Upper lobe of right lung (tissue), 1 donor: ENCODE measurements around the gene SPTLC3. TPM values are rescaled to one million over a fixed set of nuclear protein-coding genes. Genes with fewer than 3 reads are reported as not detected.

Experiments used
- ATAC-seq: fragments of 200-7000 bp; cut with Tn5 transposase; one replicate; pipeline ENCODE4 v1.9.1; 2020; ENCODE audit warnings: mild to moderate bottlenecking, moderate library complexity
- DNase-seq: peaks from one replicate; pipeline ENCODE4 v3.0.0-alpha.2; 2020
- H3K27ac ChIP-seq: fragments of 200-600 bp; one replicate; pipeline ENCODE4 v1.8.0; 2022
- H3K27me3 ChIP-seq: fragments of 200-600 bp; one replicate; pipeline ENCODE4 v1.8.0; 2022; ENCODE audit warnings: mild to moderate bottlenecking
- H3K36me3 ChIP-seq: fragments of 200-600 bp; one replicate; pipeline ENCODE4 v1.8.0; 2022
- H3K4me1 ChIP-seq: fragments of 200-600 bp; one replicate; pipeline ENCODE4 v1.8.0; 2022
- H3K4me3 ChIP-seq: fragments of 200-600 bp; one replicate; pipeline ENCODE4 v1.8.0; 2022; ENCODE audit warnings: mild to moderate bottlenecking
- H3K9me3 ChIP-seq: fragments of 200-600 bp; one replicate; pipeline ENCODE4 v1.8.0; 2022
- CTCF ChIP-seq: fragments of 200-600 bp; IDR thresholded peaks from one replicate; pipeline ENCODE4 v1.8.0; 2022; ENCODE audit warnings: antibody characterized with exemption
- intact Hi-C: fragments of 100-400 bp; cut with DNase I; formaldehyde crosslinking; loops from one replicate; pipeline ENCODE4 v1.11.0; 2022
- total RNA-seq: library from RNA; stranded (reverse); fragmentation: NEBNext Ultra II Directional; extraction: Animal tissue kit (Norgen Biotek cat#: 25700); gene quantifications from one replicate; pipeline ENCODE4 v1.2.1, GENCODE V29; 2021
- donor health status: DM: no; HTN: yes; CAD: no; lungs with severe emphysema.

Gene SPTLC3
- total RNA-seq, 1 donor from 2014 or later = 35.3 TPM

GRCh38 chr20:13092111-13092510 is 83.3 kb downstream of the SPTLC3 start:
- no peak overlapping the region for H3K27ac ChIP-seq
- DNase-seq (no peak), ATAC-seq (no peak)
- intact Hi-C loops = no loop called here
- H3K4me3 ChIP-seq = no peak overlapping the region
- TF ChIP-seq CTCF = no peak
- H3K9me3 ChIP-seq = no peaks in the 10 kb centered on the region
- no peaks in the 10 kb centered on the region for H3K4me1 ChIP-seq
- H3K27me3 ChIP-seq = no peaks in the 10 kb centered on the region
- H3K36me3 ChIP-seq = peaks cover 8% of the 10 kb centered on the region

GRCh38 chr20:13094976-13095375 is 86.2 kb downstream of the SPTLC3 start:
- H3K9me3 ChIP-seq = no peaks in the 10 kb centered on the region
- ATAC-seq (no peak), DNase-seq (no peak)
- no peak overlapping the region for H3K4me3 ChIP-seq
- H3K27me3 ChIP-seq = no peaks in the 10 kb centered on the region
- H3K4me1 ChIP-seq = no peaks in the 10 kb centered on the region
- H3K36me3 ChIP-seq = peaks cover 8% of the 10 kb centered on the region
- H3K27ac ChIP-seq = no peak overlapping the region
- intact Hi-C loops = no loop called here
- no peak for TF ChIP-seq CTCF

GRCh38 chr20:13098720-13099355 is 90.1 kb downstream of the SPTLC3 start:
- no peak for DNase-seq
- TF ChIP-seq CTCF = no peak
- Histone ChIP-seq H3K4me1 (no peaks in the 10 kb centered on the region), H3K27me3 (no peaks in the 10 kb centered on the region), H3K9me3 (no peaks in the 10 kb centered on the region), H3K27ac (no peak overlapping the region), H3K36me3 (no peaks in the 10 kb centered on the region), H3K4me3 (no peak overlapping the region)
- no peak for ATAC-seq
- intact Hi-C loops = no loop called here

GRCh38 chr20:13099676-13100075 is 90.9 kb downstream of the SPTLC3 start:
- Histone ChIP-seq H3K4me1 (no peaks in the 10 kb centered on the region), H3K27me3 (no peaks in the 10 kb centered on the region), H3K9me3 (no peaks in the 10 kb centered on the region), H3K4me3 (no peak overlapping the region), H3K36me3 (no peaks in the 10 kb centered on the region), H3K27ac (no peak overlapping the region)
- ATAC-seq (no peak), DNase-seq (no peak)
- TF ChIP-seq CTCF = no peak
- intact Hi-C loops = no loop called here

DNA sequence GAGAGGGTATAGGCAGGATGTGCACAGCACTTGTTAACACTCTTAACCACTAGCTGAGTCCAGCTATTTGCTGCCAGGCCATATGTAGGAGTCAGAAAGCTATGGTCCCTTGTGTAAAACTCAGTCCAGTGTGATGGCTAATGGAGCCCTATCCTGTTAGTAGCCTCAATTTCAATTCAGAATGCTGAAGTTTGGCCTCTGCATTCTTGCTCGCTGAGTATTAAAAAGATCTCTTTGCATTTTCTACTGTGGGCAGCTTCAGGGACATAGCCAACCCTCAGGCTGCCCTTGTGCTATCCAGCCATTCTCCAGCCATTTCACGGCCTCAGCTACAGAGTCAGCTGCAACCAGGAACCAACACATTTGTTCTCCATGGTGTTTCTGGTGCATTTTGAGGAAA is 92.5 kb downstream of the SPTLC3 start:
- Histone ChIP-seq H3K27ac (no peak overlapping the region), H3K27me3 (no peaks in the 10 kb centered on the region), H3K4me1 (no peaks in the 10 kb centered on the region), H3K9me3 (no peaks in the 10 kb centered on the region), H3K36me3 (no peaks in the 10 kb centered on the region), H3K4me3 (no peak overlapping the region)
- DNase-seq (no peak), ATAC-seq (no peak)
- intact Hi-C loops = no loop called here
- no peak for TF ChIP-seq CTCF

GRCh38 chr20:13101706-13102105 is 92.9 kb downstream of the SPTLC3 start:
- no peaks in the 10 kb centered on the region for H3K27me3 ChIP-seq
- H3K27ac ChIP-seq = no peak overlapping the region
- intact Hi-C loops = no loop called here
- H3K9me3 ChIP-seq = no peaks in the 10 kb centered on the region
- no peaks in the 10 kb centered on the region for H3K4me1 ChIP-seq
- no peaks in the 10 kb centered on the region for H3K36me3 ChIP-seq
- TF ChIP-seq CTCF = no peak
- H3K4me3 ChIP-seq = no peak overlapping the region
- ATAC-seq (no peak), DNase-seq (no peak)
